WTC11 (cell line): Measurements from ENCODE around the gene DPP10. TPM values are rescaled to one million over a fixed set of nuclear protein-coding genes. Genes with fewer than 3 reads are reported as not detected.
A peak's percentile ranks its signal among the peaks of the same experiment; 100 is the strongest.

Experiments
- ATAC-seq: fragments of 200-7000 bp; cut with Tn5 transposase; 2 replicates; pipeline ENCODE4 v1.10.0; 2021; ENCODE audit warnings: mild to moderate bottlenecking, moderate library complexity
- CTCF ChIA-PET: fragments of 300-600 bp; sonication (Branson Sonifier 250); formaldehyde crosslinking; loops from one replicate; lab custom pipeline; 2021; ENCODE audit warnings: antibody characterized with exemption; lab: Charles Lee
- POLR2A ChIA-PET: fragments of 350-600 bp; sonication (Branson Sonifier 250); formaldehyde crosslinking; loops from one replicate; lab custom pipeline; 2021; ENCODE audit warnings: antibody characterized with exemption; lab: Charles Lee
- DNase-seq: peaks from one replicate; pipeline ENCODE4 v3.0.0; 2021; ENCODE audit warnings: low spot score
- H3K27ac Mint-ChIP-seq: 2 replicates; pipeline ENCODE4 v1.8.0; 2021; ENCODE audit warnings: mixed read lengths
- H3K27me3 Mint-ChIP-seq: 2 replicates; pipeline ENCODE4 v1.8.0; 2021; ENCODE audit warnings: low read depth, mild to moderate bottlenecking, moderate library complexity, mixed read lengths
- H3K36me3 Mint-ChIP-seq: 2 replicates; pipeline ENCODE4 v1.8.0; 2021; ENCODE audit warnings: mixed read lengths
- H3K4me1 Mint-ChIP-seq: 2 replicates; pipeline ENCODE4 v1.8.0; 2022; ENCODE audit warnings: mixed read lengths
- H3K4me3 Mint-ChIP-seq: 2 replicates; pipeline ENCODE4 v1.8.0; 2021; ENCODE audit warnings: mild to moderate bottlenecking, moderate library complexity, mixed read lengths
- H3K9me3 Mint-ChIP-seq: 2 replicates; pipeline ENCODE4 v1.8.0; 2021; ENCODE audit warnings: mixed read lengths
- ERG ChIP-seq: fragments of 250-450 bp; sonication (Bioruptor Pico); IDR thresholded peaks from 2 replicates; pipeline ENCODE4 v1.8.0; 2021; ENCODE audit warnings: mild to moderate bottlenecking
- GRHL2 ChIP-seq: fragments of 250-450 bp; sonication (Bioruptor Pico); IDR thresholded peaks from 2 replicates; pipeline ENCODE4 v1.8.0; 2022; ENCODE audit warnings: mild to moderate bottlenecking, moderate library complexity; ENCODE audit not compliant: insufficient replicate concordance, severe bottlenecking
- HMGA2 ChIP-seq: fragments of 250-450 bp; sonication (Bioruptor Pico); IDR thresholded peaks from 2 replicates; pipeline ENCODE4 v1.4.0; 2021; ENCODE audit warnings: mild to moderate bottlenecking, moderate library complexity
- MAX ChIP-seq: sonication (generic); formaldehyde crosslinking; IDR thresholded peaks from 2 replicates; pipeline ENCODE4 v1.8.0; 2022; ENCODE audit warnings: mild to moderate bottlenecking, missing genetic modification reagents
- PRDM15 ChIP-seq: sonication (generic); formaldehyde crosslinking; IDR thresholded peaks from 2 replicates; pipeline ENCODE4 v1.8.0; 2022; ENCODE audit warnings: missing genetic modification reagents
- RELA ChIP-seq: sonication (generic); formaldehyde crosslinking; IDR thresholded peaks from 2 replicates; pipeline ENCODE4 v1.8.1; 2022; ENCODE audit warnings: missing genetic modification reagents, mild to moderate bottlenecking, borderline replicate concordance
- ZNF138 ChIP-seq: sonication (generic); formaldehyde crosslinking; conservative IDR thresholded peaks from 2 replicates; pipeline ENCODE4 v1.8.1; 2022; ENCODE audit warnings: mild to moderate bottlenecking, moderate library complexity, missing genetic modification reagents
- ZNF232 ChIP-seq: sonication (generic); formaldehyde crosslinking; IDR thresholded peaks from 2 replicates; pipeline ENCODE4 v1.8.0; 2022; ENCODE audit warnings: mild to moderate bottlenecking, missing genetic modification reagents
- ZNF416 ChIP-seq: fragments of 250-450 bp; sonication (Bioruptor Pico); IDR thresholded peaks from 2 replicates; pipeline ENCODE4 v1.9.0; 2021; ENCODE audit warnings: mild to moderate bottlenecking, inconsistent platforms
- ZNF532 ChIP-seq: fragments of 250-450 bp; sonication (Bioruptor Pico); IDR thresholded peaks from 2 replicates; pipeline ENCODE4 v1.9.0; 2021; ENCODE audit warnings: mild to moderate bottlenecking, borderline replicate concordance
- total RNA-seq: library from RNA; stranded (reverse); gene quantifications from 3 replicates; pipeline ENCODE4 v1.2.3, GENCODE V29; 2021
- TF ChIP-seq, protein P1 (sequence below): sonication (generic); formaldehyde crosslinking; IDR thresholded peaks from 2 replicates; pipeline ENCODE4 v1.8.0; 2023; ENCODE audit warnings: missing genetic modification reagents
- TF ChIP-seq, protein P2 (sequence below): fragments of 250-450 bp; sonication (Bioruptor Pico); IDR thresholded peaks from 2 replicates; pipeline ENCODE4 v2.1.2; 2022; ENCODE audit warnings: mild to moderate bottlenecking, moderate library complexity

The DPP10 gene
- total RNA-seq, 1 experiment from 2014 or later: 4.0 TPM

DNA sequence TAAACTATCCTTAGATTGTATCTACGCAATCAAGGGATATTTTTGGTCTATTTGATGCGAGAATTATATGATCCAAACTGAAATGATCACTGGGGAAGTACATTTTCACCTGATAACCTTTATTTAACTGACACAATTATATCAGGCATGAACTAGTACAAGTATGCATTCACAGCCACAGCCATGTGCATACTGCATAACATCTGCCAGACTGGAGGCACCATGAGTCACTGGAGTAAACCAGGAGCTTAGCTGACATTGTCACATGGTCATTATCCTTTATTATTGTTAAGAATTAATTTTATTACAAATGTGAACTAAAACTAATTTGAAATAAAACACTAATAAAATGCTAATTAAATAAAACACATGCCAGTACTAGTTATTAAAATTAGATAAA, 1127.1 kb downstream of the DPP10 start:
- ATAC-seq (no peak), DNase-seq (no peak)
- H3K36me3 Mint-ChIP-seq: peaks cover 11% of the 10 kb centered on the region
- H3K27ac Mint-ChIP-seq: no peak overlapping the region
- H3K27me3 Mint-ChIP-seq: no peaks in the 10 kb centered on the region
- no peaks in the 10 kb centered on the region for H3K4me1 Mint-ChIP-seq
- ChIA-PET POLR2A (no interaction called here), CTCF (no interaction called here)
- H3K4me3 Mint-ChIP-seq: no peak overlapping the region
- TF ChIP-seq ZNF138 (CRISPR knock-in tag) (no peak), PRDM15 (CRISPR knock-in tag) (no peak), HMGA2 (CRISPR knock-in tag) (peak; percentile 76; the same call in 1 of the 2 replicates), ZNF232 (CRISPR knock-in tag) (no peak)
- peaks cover 12% of the 10 kb centered on the region for H3K9me3 Mint-ChIP-seq

- Mint-ChIP-seq H3K27me3 (no peaks in the 10 kb centered on the region), H3K36me3 (peaks cover 11% of the 10 kb centered on the region), H3K4me1 (no peaks in the 10 kb centered on the region), H3K9me3 (peaks cover 16% of the 10 kb centered on the region), H3K4me3 (no peak overlapping the region), H3K27ac (no peak overlapping the region)
- no peak for ATAC-seq
- ChIA-PET POLR2A (no interaction called here), CTCF (no interaction called here)
- DNase-seq: no peak
- TF ChIP-seq RELA (CRISPR knock-in tag) (no peak), ZNF532 (CRISPR knock-in tag) (no peak), ERG (CRISPR knock-in tag) (no peak), ZNF232 (CRISPR knock-in tag) (no peak), MAX (CRISPR knock-in tag) (no peak), ZNF416 (CRISPR knock-in tag) (no peak), GRHL2 (CRISPR knock-in tag) (no peak)
- TF ChIP-seq, protein P1, sequence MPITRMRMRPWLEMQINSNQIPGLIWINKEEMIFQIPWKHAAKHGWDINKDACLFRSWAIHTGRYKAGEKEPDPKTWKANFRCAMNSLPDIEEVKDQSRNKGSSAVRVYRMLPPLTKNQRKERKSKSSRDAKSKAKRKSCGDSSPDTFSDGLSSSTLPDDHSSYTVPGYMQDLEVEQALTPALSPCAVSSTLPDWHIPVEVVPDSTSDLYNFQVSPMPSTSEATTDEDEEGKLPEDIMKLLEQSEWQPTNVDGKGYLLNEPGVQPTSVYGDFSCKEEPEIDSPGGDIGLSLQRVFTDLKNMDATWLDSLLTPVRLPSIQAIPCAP (CRISPR knock-in tag): no peak
- TF ChIP-seq, protein P2, sequence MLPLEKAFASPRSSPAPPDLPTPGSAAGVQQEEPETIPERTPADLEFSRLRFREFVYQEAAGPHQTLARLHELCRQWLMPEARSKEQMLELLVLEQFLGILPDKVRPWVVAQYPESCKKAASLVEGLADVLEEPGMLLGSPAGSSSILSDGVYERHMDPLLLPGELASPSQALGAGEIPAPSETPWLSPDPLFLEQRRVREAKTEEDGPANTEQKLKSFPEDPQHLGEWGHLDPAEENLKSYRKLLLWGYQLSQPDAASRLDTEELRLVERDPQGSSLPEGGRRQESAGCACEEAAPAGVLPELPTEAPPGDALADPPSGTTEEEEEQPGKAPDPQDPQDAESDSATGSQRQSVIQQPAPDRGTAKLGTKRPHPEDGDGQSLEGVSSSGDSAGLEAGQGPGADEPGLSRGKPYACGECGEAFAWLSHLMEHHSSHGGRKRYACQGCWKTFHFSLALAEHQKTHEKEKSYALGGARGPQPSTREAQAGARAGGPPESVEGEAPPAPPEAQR: no peak
Measured at GRCh38 chr2:115572746-115573145, 1130.3 kb downstream of the DPP10 start.
